ENCODE data around the gene BMPR1B.
"Not testable (repeated sequence)": the region's sequence is repeated elsewhere in the genome, so short reads cannot be mapped to it uniquely, and the experiment has no call there.

The BMPR1B gene

DNA sequence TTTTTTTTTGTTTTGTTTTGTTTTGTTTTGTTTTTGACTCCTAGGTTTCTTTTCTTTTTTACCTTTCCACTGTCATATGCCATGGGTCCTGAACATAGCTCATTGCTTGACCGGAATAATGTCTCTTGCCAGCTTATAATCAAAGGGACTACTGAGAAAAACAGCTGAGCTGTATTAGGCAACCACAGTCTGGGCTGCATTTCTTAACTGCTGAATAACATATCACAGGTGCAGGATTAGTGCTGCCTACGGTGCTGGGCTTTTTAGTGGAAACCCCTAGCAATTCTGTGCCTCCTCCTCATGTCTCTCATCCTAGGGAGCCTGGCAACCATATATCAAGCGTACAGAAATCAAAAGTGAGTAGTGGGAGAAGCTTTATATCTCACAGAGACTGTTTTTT lies 333.5 kb downstream of the BMPR1B start:
- DNase-seq (ENCODE audit: low read depth): peak; percentile 7

DNA sequence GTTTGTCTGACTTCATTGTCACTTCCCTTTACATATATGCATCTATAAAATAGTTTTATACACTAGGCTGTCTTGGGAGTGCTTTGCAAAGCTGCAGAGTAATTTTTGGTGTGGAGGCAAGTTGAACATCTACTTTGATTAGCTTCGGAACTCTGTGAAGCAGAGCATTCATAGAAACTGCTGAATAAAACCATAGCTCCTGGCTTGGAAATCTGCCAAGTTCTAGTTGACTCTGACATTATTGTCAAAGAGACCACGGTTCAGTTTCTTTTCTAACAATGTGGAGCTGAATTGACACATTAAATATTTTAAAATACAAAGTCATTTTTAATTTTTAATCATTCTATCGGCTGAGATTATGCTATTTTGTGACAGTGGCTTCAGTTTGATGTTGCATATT lies 335.0 kb downstream of the BMPR1B start:
- no peak for DNase-seq (ENCODE audit: low read depth)

DNA sequence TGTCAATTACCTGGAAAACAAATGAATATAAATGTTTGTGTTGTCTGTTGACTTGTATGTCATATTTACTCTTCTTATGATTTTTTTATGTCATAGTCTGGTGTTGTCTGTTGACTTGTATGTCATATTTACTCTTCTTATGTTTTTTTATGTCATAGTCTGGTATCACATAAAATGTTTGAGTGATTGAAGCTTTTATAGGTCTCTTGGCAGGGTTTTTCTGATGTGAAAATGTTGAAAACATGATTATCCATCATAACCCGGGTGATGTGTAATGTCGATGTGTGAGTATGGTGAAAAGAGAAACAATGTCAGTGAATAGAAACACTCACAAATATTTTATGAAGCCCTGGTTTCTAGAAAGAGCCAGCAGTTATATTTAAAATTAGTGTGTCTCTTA lies 335.7 kb downstream of the BMPR1B start:
- DNase-seq (ENCODE audit: low read depth): no peak

DNA sequence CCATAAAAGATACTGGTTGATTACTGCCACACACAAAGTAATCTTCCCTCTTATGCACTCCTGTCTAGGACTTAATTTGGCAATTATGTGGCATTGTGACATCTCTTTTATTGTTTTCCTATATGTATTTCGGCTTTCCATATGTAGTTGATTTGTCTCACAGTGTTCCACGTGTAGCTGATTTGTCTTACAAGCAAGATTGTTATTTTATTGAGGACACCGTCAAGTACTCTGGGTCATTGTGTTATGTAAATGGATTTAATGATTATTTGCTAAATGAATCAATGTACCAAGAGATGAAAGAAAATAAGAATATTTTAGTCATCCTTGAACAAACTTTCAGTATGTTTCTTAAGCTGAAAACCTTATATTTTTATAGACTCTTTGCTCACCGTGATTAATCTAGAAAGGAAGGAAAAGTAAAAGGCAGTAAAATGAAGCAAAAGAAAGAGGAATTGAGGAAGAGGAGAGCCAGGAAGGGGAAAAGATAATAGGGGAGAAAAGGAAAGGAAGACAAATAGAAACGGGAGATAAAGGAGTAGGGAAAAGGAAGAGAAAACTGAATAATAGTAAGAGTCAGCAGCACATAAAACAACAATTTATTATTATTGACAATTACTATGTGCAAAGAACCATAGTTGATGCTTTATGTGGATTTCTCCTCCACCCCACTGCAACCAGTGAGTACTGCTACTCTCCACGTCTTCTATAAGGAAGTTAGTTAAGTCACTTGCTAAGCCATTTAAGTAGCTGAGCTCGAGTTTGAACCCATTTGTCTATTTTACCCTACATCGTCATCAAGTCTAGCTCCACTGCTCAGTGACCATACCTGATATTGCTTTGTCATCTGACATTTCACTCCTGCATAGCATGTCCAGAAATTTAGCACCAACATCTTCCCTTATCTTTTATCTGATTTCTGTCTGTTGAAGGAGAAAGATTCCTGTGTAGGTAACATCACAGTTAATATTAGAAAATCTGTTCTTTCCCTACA lies 336.5 kb downstream of the BMPR1B start:
- DNase-seq (ENCODE audit: low read depth): no peak

GRCh38 chr4:95095348-95095974 lies 337.7 kb downstream of the BMPR1B start:
- peak; percentile 16 for DNase-seq (ENCODE audit: low read depth)

- no peak for DNase-seq (ENCODE audit: low read depth)
Measured at GRCh38 chr4:95102162-95102790, 344.5 kb downstream of the BMPR1B start.

DNA sequence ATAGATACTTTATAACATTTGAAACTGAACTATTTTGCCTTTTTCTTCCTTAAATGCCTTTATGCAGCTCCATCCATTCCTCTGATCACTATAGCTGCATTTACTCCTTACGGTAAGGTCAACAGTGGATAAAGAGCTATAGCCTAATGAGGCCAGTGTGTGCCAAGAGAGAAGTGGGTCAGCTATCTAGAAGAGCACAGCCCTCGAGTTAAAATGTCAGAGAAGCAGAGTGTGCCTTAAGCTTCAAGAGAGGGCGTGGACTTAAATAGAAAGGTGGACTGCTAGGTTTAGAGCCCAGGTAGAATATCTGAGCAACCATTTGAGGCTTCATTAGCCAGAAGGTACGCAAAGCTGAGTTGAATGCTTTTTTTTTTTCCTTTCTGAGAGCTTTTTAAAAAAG lies 347.4 kb downstream of the BMPR1B start:
- DNase-seq (ENCODE audit: low read depth): no peak

DNA sequence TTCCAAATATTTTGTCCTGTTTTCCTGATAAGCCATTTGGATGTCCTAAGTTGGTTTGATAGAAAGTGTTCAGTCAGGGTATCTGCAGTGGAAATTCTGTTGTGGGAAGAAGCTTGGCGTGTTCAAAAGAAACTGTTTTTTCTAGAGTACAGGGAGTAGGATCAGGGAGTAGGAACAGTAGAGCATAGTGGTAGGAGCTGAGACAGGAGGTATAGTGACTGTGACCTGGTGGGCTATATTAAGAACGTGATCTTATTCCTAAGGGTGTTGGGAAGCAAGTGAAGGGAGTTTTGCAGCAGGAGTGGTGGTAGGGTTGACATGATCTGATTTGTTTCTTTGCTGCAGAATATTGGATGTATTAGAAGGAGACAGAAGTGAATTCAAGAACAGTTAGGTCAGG lies 348.2 kb downstream of the BMPR1B start:
- DNase-seq (ENCODE audit: low read depth): no peak

DNA sequence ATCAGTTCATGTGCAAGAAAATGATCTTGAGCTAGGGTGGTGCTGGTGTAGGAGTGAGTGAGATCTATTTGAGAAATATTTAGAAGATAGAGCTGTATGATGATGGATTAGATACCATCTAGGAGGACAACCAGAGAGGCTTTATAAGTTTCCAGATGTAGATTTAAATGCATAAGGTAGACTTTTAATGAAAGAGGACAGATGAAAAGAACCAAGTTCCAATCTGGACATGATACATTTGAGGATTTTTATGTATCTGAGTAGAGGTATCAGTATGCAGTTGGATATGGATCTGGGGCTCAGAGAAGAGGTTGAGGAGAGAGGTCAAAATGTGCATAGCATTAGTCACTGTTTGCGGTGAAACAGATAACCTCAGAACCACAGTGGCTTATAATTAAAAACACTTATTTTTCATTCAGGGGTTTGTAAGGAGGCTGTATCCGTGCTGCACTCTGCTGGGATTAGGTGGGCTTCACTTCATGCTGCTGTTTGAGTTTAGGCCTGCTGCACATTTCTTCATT lies 348.7 kb downstream of the BMPR1B start:
- peak; percentile 11 for DNase-seq (ENCODE audit: low read depth)

GRCh38 chr4:95107004-95107403 lies 349.2 kb downstream of the BMPR1B start:
- no peak for DNase-seq (ENCODE audit: low read depth)

DNA sequence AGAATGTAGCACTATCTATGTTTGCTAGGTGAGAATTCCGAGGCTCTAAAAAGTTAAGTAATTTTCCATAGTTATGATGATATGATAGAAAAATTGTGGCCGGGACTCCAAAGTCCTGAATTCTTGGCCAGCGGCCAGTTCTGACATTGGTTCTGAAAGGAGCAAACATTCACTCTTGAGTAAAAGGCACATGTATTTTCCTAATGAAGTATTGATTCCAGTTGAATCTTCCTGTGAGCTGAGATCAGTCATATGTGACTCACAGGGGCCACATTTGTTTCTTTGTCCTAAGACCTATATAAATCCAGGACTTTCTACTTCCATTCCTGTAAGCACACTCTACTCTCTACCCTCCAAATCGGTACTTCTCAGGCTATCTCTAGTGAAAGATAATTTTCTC lies 349.9 kb downstream of the BMPR1B start:
- DNase-seq (ENCODE audit: low read depth): no peak

DNA sequence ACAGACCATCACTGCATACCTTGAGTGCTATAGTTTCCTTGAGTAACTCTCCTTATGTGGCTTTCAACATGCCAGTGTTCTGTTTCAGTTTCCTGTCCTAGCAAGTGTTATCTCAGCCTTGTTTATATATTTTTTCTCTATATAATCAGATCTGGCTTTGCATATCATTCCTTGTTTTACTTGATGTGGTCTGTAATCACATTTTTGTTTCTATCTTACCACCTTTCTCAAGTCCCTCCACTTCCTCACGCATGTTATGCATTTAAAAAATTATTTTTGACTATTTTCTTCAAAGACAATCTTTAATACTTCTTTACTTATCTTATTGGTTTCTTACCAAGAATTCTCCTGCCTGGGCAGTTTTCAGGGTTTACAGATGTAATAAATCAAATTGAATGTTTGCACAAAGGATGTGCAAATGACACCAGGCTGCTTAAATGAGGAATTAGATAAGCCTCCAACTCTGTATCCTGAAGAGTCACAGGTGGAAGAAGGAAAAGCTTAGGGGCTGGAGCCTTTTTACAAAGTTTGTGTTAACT lies 351.2 kb downstream of the BMPR1B start:
- DNase-seq (ENCODE audit: low read depth): no peak

DNA sequence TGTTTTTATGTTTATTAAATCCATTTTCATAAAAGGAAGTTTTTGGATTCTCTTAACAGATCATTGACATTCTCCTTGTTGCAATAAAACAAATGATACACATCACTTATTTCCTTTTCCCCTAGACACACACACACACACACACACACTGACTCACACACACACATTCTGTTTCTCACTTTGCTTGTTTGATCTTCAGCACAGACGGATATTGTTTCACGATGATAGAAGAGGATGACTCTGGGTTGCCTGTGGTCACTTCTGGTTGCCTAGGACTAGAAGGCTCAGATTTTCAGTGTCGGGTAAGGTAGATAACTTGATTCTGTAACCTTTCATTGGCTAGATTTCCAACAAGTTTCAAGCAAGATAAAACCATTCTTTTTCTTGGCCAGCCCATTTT lies 356.8 kb downstream of the BMPR1B start:
- no peak for DNase-seq (ENCODE audit: low read depth)

GRCh38 chr4:95118497-95118896 lies 360.7 kb downstream of the BMPR1B start:
- no peak for DNase-seq (ENCODE audit: low read depth)

DNA sequence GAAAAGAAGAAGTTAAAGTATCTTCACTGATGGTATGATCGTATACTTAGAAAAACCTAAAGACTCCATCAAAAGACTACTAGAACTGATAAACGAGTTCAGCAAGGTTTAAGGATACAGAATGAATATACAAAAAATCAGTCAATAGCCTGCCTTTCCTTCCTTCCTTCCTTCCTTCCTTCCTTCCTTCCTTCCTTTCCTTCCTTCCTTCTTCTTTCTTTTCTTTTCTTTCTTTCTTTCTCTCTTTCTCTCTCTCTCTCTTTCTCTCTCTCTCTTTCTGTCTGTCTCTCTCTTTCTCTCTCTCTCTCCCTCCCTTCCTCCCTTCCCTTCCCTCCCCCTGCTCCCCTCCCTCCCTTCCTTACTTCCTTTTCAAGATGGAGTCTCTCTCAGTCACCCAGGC lies 362.7 kb downstream of the BMPR1B start:
- no peak for DNase-seq (ENCODE audit: low read depth)

DNA sequence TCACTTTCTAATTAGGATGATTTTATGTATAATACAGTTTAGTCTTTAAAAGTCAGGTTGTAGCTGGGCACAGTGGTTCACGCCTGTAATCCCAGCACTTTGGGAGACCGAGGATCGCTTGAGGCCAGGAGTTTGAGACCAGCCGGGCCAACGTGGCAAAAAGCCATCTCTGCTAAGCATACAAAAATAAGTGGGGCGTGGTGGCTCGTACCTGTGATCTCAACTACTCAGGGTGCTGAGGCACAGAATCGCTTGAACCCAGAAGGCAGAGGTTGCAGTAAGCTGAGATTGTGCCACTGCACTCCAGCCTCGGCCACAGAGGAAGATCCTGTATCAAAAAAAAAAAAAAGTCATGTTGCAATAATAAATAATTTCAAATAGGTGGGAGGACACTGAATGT lies 364.2 kb downstream of the BMPR1B start:
- no peak for DNase-seq (ENCODE audit: low read depth)

- DNase-seq (ENCODE audit: low read depth): peak; percentile 20
Measured at GRCh38 chr4:95124906-95125504, 367.2 kb downstream of the BMPR1B start.

GRCh38 chr4:95129031-95129430 lies 371.3 kb downstream of the BMPR1B start:
- no peak for DNase-seq (ENCODE audit: low read depth)

DNA sequence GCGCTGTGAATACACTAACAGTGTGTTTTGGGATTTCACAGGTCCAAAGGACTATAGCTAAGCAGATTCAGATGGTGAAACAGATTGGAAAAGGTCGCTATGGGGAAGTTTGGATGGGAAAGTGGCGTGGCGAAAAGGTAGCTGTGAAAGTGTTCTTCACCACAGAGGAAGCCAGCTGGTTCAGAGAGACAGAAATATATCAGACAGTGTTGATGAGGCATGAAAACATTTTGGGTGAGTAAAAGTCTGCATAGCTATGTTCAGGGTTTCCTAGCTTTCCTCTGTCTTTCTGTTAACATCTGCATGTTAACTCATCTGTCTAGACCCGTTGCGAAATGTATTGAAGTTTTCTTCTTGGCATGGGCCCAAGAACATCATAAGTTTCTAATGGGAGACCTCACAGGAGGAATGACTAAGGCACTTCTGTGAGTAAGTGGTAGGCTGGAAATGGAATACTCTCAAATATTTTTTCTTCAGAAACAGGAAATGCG lies 372.1 kb downstream of the BMPR1B start:
- DNase-seq (ENCODE audit: low read depth): peak; percentile 97

DNA sequence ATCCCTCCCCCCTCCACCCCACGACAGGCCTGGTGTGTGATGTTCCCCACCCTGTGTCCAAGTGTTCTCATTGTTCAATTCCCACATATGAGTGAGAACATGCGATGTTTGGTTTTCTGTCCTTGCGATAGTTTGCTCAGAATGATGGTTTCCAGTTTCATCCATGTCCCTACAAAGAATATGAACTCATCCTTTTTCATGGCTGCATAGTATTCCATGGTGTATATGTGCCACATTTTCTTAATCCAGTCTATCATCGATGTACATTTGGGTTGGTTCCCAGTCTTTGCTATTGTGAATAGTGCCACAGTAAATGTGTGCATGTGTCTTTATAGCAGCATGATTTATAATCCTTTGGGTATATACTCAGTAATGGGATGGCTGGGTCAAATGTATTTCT lies 376.3 kb downstream of the BMPR1B start:
- DNase-seq (ENCODE audit: low read depth): not testable (repeated sequence)

GRCh38 chr4:95139424-95139823 lies 381.7 kb downstream of the BMPR1B start:
- DNase-seq (ENCODE audit: low read depth): not testable (repeated sequence)

- DNase-seq (ENCODE audit: low read depth): no peak
Measured at GRCh38 chr4:95141361-95141760, 383.6 kb downstream of the BMPR1B start.

Measured in GM04503 (cell line).